K562 (cell line): ENCODE results near the gene SPATA13. TPM values are rescaled to one million over a fixed set of nuclear protein-coding genes. Genes with fewer than 3 reads are reported as not detected.

Source experiments
- ATAC-seq: fragments of 200-7000 bp; cut with Tn5 transposase; 3 replicates; pipeline ENCODE4 v1.9.1; 2020; ENCODE audit warnings: moderate library complexity
- BruUV-seq: library from RNA; stranded (reverse); fragments of 400-500 nt; replicated peaks from 2 replicates; lab custom pipeline; 2021; lab: Mats Ljungman, UMichigan
- CTCF ChIA-PET: fragments of 300-600 bp; formaldehyde crosslinking; extraction: SDS; loops from one replicate; lab custom pipeline; 2021; ENCODE audit warnings: low intra/inter-chr PET ratio; lab: Yijun Ruan, JAX
- POLR2A ChIA-PET: fragments of 300-600, 350-650 bp; sonication (Branson Sonifier 250); formaldehyde crosslinking; extraction: SDS; loops from one replicate; lab custom pipeline; 2021; ENCODE audit warnings: antibody characterized with exemption, inconsistent platforms; lab: Yijun Ruan, JAX
- DNase-seq, 4 experiments: peaks; one replicate each; pipeline versions ENCODE4 v3.0.0 to v3.0.0-alpha.2; 2011 to 2018; ENCODE audit warnings: low spot score in 3 of 4, mixed read lengths in 3 of 4; ENCODE audit errors: extremely low read depth in 1 of 4
- FAIRE-seq: peaks from 2 replicates; lab custom pipeline; 2011; peaks lifted over from hg19 to GRCh38; lab: Jason Lieb, UNC
- H2AFZ ChIP-seq: 2 replicates; pipeline ENCODE4 v1.6.0; 2011; ENCODE audit warnings: low read depth, low read length, control low read depth, inconsistent platforms
- H3K27ac ChIP-seq: fragments of 200-600 bp; 3 replicates; pipeline ENCODE4 v1.8.0; 2011; ENCODE audit warnings: low read depth, mild to moderate bottlenecking, control low read depth, inconsistent platforms, low read length, moderate library complexity, mixed read lengths; ENCODE audit errors: extremely low read depth
- H3K27me3 ChIP-seq, 2 experiments: fragments of 300-600 bp in 1 of 2; 2 replicates in 1 of 2; 3 replicates in 1 of 2; pipeline versions ENCODE4 v1.6.0 to v1.8.0; 2011; ENCODE audit warnings: inconsistent platforms in 2 of 2, low read length in 2 of 2, mild to moderate bottlenecking in 1 of 2, mixed read lengths in 1 of 2, moderate library complexity in 1 of 2; ENCODE audit not compliant: control insufficient read depth in 2 of 2, insufficient read depth in 2 of 2
- H3K36me3 ChIP-seq: fragments of 300-600 bp; 3 replicates; pipeline ENCODE4 v1.8.0; 2011; ENCODE audit warnings: mild to moderate bottlenecking, low read length, inconsistent platforms; ENCODE audit not compliant: control insufficient read depth, insufficient read depth
- H3K4me1 ChIP-seq, 2 experiments: fragments of 200-600 bp in 1 of 2; replicated peaks in 1 of 2; 2 replicates in 1 of 2; 3 replicates in 1 of 2; pipeline versions ENCODE4 v1.5.1 to v1.8.0; 2011; ENCODE audit warnings: inconsistent platforms in 2 of 2, low read length in 2 of 2, mild to moderate bottlenecking in 1 of 2, mixed read lengths in 1 of 2, moderate library complexity in 1 of 2; ENCODE audit not compliant: control insufficient read depth in 2 of 2, insufficient read depth in 2 of 2
- H3K4me2 ChIP-seq: 2 replicates; pipeline ENCODE4 v1.6.1; 2011; ENCODE audit warnings: low read length, control low read depth, inconsistent platforms, mixed read lengths; ENCODE audit not compliant: insufficient read depth
- H3K4me3 ChIP-seq: fragments of 200-600 bp; sonication (generic), shearing (Covaris generic); 2 replicates; pipeline ENCODE4 v1.5.1; 2016; ENCODE audit warnings: control low read depth, inconsistent platforms
- H3K79me2 ChIP-seq: fragments of 200-600 bp; 3 replicates; pipeline ENCODE4 v1.8.0; 2011; ENCODE audit warnings: low read length, inconsistent platforms; ENCODE audit not compliant: control insufficient read depth, insufficient read depth
- H3K9ac ChIP-seq, 2 experiments: 2 replicates each; pipeline versions ENCODE4 v1.6.0 to v1.6.1; 2011; ENCODE audit warnings: low read depth in 2 of 2, low read length in 2 of 2, control low read depth in 1 of 2, inconsistent platforms in 1 of 2, mild to moderate bottlenecking in 1 of 2, mixed read lengths in 1 of 2; ENCODE audit not compliant: insufficient read depth in 1 of 2
- H3K9me1 ChIP-seq: one replicate; pipeline ENCODE4 v1.6.0; 2011; ENCODE audit warnings: inconsistent platforms, mild to moderate bottlenecking, low read length, moderate library complexity; ENCODE audit not compliant: control insufficient read depth, insufficient read depth
- H3K9me3 ChIP-seq: replicated peaks from 2 replicates; pipeline ENCODE4 v1.5.1; 2011; ENCODE audit warnings: low read depth, low read length, inconsistent platforms; ENCODE audit not compliant: control insufficient read depth, insufficient read depth
- H4K20me1 ChIP-seq: replicated peaks from 2 replicates; pipeline ENCODE4 v1.6.1; 2011; ENCODE audit warnings: low read length, inconsistent platforms, mixed read lengths; ENCODE audit not compliant: control insufficient read depth, insufficient read depth
- ATF6 ChIP-seq: sonication (generic); formaldehyde crosslinking; IDR thresholded peaks from 2 replicates; pipeline ENCODE4 v1.4.0; 2020; ENCODE audit warnings: mild to moderate bottlenecking, missing genetic modification reagents
- BHLHE40 ChIP-seq: IDR thresholded peaks from 2 replicates; pipeline ENCODE4 v1.6.1; 2011; ENCODE audit warnings: low read length, improper control_type of control experiment
- CBX1 ChIP-seq: sonication (generic); IDR thresholded peaks from 2 replicates; pipeline ENCODE4 v1.6.1; 2016; ENCODE audit warnings: antibody characterized with exemption, low read depth, mild to moderate bottlenecking
- CREB3L1 ChIP-seq: fragments of 450-650 bp; IDR thresholded peaks from 2 replicates; pipeline ENCODE4 v1.6.1; 2014; ENCODE audit warnings: low read depth, mild to moderate bottlenecking, moderate library complexity, borderline replicate concordance
- CXXC5 ChIP-seq: fragments of 250-450 bp; sonication (Bioruptor Pico); IDR thresholded peaks from 2 replicates; pipeline ENCODE4 v1.8.0; 2022; ENCODE audit warnings: inconsistent platforms, mild to moderate bottlenecking, moderate library complexity
- FOXA1 ChIP-seq: fragments of 450-650 bp; IDR thresholded peaks from 2 replicates; pipeline ENCODE4 v1.6.1; 2016; ENCODE audit warnings: mild to moderate bottlenecking, borderline replicate concordance
- FOXJ3 ChIP-seq: sonication (generic); formaldehyde crosslinking; IDR thresholded peaks from 2 replicates; pipeline ENCODE4 v1.4.0; 2020; ENCODE audit warnings: mild to moderate bottlenecking, missing genetic modification reagents
- MYBL2 ChIP-seq, 2 experiments: fragments of 450-650 bp in 1 of 2; sonication (generic) in 1 of 2; formaldehyde crosslinking in 1 of 2; IDR thresholded peaks; 2 replicates each; pipeline versions ENCODE4 v1.6.1 to v1.8.1; 2017 to 2022; ENCODE audit warnings: borderline replicate concordance in 1 of 2, inconsistent platforms in 1 of 2, low read depth in 1 of 2, mild to moderate bottlenecking in 1 of 2, missing genetic modification reagents in 1 of 2, moderate library complexity in 1 of 2
- PRPF4 ChIP-seq: fragments of 200-400 bp; formaldehyde crosslinking; IDR thresholded peaks from one replicate; pipeline ENCODE4 v1.6.1; 2017; ENCODE audit warnings: low read length, low read depth, mild to moderate bottlenecking; ENCODE audit not compliant: insufficient read depth, poor library complexity, severe bottlenecking
- RBM25 ChIP-seq: fragments of 200-400 bp; formaldehyde crosslinking; IDR thresholded peaks from 2 replicates; pipeline ENCODE4 v1.6.1; 2018; ENCODE audit warnings: low read length, low read depth, moderate library complexity; ENCODE audit not compliant: severe bottlenecking
- STAT5B ChIP-seq: fragments of 250-450 bp; sonication (Bioruptor Pico); IDR thresholded peaks from 2 replicates; pipeline ENCODE4 v1.8.0; 2021; ENCODE audit warnings: mild to moderate bottlenecking, inconsistent platforms
- ZNF76 ChIP-seq: fragments of 250-450 bp; sonication (Bioruptor Pico); IDR thresholded peaks from 2 replicates; pipeline ENCODE4 v1.4.0; 2020; ENCODE audit warnings: mild to moderate bottlenecking, moderate library complexity, borderline replicate concordance
- ZNF780A ChIP-seq: fragments of 250-450 bp; sonication (Bioruptor Pico); IDR thresholded peaks from 2 replicates; pipeline ENCODE4 v1.5.0; 2021; ENCODE audit warnings: mild to moderate bottlenecking
- WGBS: fragments of 100-300 bp; shearing (Covaris generic); methylation state at CpG from one replicate; pipeline ENCODE4 v1.1.6; 2016; ENCODE audit warnings: low coverage, mixed read lengths; ENCODE audit not compliant: insufficient coverage; ENCODE audit errors: missing lambda C conversion rate; 5-methylcytosine and 5-hydroxymethylcytosine counted together
- in situ Hi-C: fragments of 300-500 bp; cut with MboI; formaldehyde crosslinking; loops from 4 replicates; pipeline ENCODE4 v1.15.0; 2018; ENCODE audit warnings: inconsistent platforms, mixed read lengths
- intact Hi-C: fragments of 100-400 bp; cut with micrococcal nuclease; formaldehyde crosslinking; loops from 2 replicates; pipeline ENCODE4 v1.14.2; 2022
- polyA plus RNA-seq, 8 experiments: library from polyadenylated mRNA; depleted of rRNA in 4 of 8; stranded (reverse) in 5 of 8; unstranded in 3 of 8; fragments of >200 nt; fragmentation: Nextera tagmentation in 2 of 8; fragmentation: Illumina TruSeq in 1 of 8; extraction: Ambion mirVana in 2 of 8; extraction: Trizol in 1 of 8; gene quantifications; 2 replicates each; pipeline versions ENCODE4 v1.2.1 to v1.2.3, GENCODE V29; 2011 to 2014; ENCODE audit warnings: inconsistent platforms in 1 of 8, missing spikeins in 1 of 8
- total RNA-seq, 7 experiments: library from RNA; depleted of rRNA in 6 of 7; stranded (reverse); fragments of >200 nt in 6 of 7; fragmentation: Illumina TruSeq in 2 of 7; extraction: Trizol in 2 of 7; gene quantifications; 2 replicates each; pipeline versions ENCODE4 v1.2.1 to v1.2.3, GENCODE V29; 2011 to 2021; ENCODE audit warnings: low replicate concordance in 1 of 7
- TF ChIP-seq, protein P1 (sequence below): fragments of 250-450 bp; sonication (Bioruptor Pico); IDR thresholded peaks from 2 replicates; pipeline ENCODE4 v1.4.0; 2020; ENCODE audit warnings: mild to moderate bottlenecking, moderate library complexity

The SPATA13 gene
- total and polyA plus RNA-seq, 9 of the 15 experiments (the other 6 are each of a cell fraction or from before 2014, with no cell fraction given) = 0.08 to 0.99 (median 0.21) TPM; not detected in 2

DNA sequence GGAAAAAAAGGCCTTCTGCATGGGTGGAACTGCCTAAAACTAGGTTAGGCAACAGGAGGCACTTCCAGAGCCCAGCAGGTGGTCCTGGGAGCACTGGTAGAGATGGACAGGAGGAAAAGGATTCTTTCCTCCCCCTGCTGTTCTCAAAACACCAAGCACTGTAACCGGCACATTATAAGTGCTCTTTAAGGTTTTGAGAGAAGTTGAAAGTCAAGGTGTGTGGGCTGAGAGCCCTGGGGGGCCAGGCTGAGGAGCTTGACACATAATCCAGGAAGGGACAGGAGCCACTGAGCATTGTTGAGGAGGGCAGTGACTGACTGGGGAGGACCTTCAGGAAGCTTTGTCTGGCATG lies 32.3 kb downstream of the SPATA13 start (continued):
- no peak for TF ChIP-seq ATF6 (CRISPR knock-in tag)
- no peak for TF ChIP-seq FOXJ3
- no peak for TF ChIP-seq FOXA1
- no peak for TF ChIP-seq MYBL2 (IDR thresholded peaks at IDR 0.05; ENCODE audit: low read depth)
- TF ChIP-seq MYBL2 (CRISPR knock-in tag; IDR thresholded peaks at IDR 0.05; ENCODE audit: borderline replicate concordance) = no peak
- TF ChIP-seq CREB3L1 = no peak
- TF ChIP-seq ZNF780A (CRISPR knock-in tag) = no peak

DNA sequence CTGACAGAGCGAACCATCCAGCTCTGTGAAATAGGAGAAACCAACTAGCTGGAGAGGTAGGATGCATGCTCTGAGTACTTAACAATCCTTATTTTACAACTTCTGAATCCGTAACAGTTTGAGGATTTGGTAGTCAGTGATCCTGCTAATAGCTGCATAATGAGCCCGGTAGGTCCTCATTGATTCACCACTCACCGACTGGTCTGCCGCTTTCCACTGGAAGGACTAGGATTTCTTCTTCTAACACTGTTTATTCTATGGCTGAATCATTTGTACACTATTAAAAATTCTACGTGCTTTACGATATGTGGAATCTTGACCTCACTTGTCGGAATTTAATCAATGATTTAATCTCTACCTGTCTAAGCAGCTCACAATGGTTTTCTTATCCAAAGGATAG lies 33.9 kb downstream of the SPATA13 start:
- POLR2A ChIA-PET = interaction anchor here (0.7 kb wide), 1 partner anchor 42 kb away, joined by 3 read pairs; no protein-coding TSS in a partner anchor
- Histone ChIP-seq H3K4me1 (no peaks in the 10 kb centered on the region; a peak in 1 of 5 replicates), H3K9ac (no peak overlapping the region), H2AFZ (no peak overlapping the region), H3K27me3 (no peaks in the 10 kb centered on the region), H3K4me3 (no peak overlapping the region), H3K9me3 (no peaks in the 10 kb centered on the region), H3K27ac (no peak overlapping the region), H3K9me1 (no peaks in the 10 kb centered on the region), H4K20me1 (no peaks in the 10 kb centered on the region), H3K36me3 (no peaks in the 10 kb centered on the region), H3K4me2 (no peak overlapping the region), H3K79me2 (no peaks in the 10 kb centered on the region)
- BruUV-seq = no TSS peak
- CTCF ChIA-PET = no interaction called here
- FAIRE-seq = no peak
- ATAC-seq = no peak
- under 1% methylated on average over 8 of the region's 8 CpGs for WGBS
- in situ Hi-C loops = no loop called here
- DNase-seq = no peak
- intact Hi-C loops = no loop called here
- TF ChIP-seq CXXC5 (CRISPR knock-in tag) (no peak), BHLHE40 (no peak), ZNF76 (no peak), PRPF4 (no peak), RBM25 (no peak), CBX1 (no peak), STAT5B (CRISPR knock-in tag) (no peak)
- TF ChIP-seq, protein P1, sequence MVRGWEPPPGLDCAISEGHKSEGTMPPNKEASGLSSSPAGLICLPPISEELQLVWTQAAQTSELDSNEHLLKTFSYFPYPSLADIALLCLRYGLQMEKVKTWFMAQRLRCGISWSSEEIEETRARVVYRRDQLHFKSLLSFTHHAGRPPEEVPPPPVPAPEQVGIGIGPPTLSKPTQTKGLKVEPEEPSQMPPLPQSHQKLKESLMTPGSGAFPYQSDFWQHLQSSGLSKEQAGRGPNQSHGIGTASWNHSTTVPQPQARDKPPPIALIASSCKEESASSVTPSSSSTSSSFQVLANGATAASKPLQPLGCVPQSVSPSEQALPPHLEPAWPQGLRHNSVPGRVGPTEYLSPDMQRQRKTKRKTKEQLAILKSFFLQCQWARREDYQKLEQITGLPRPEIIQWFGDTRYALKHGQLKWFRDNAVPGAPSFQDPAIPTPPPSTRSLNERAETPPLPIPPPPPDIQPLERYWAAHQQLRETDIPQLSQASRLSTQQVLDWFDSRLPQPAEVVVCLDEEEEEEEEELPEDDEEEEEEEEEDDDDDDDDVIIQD (CRISPR knock-in tag) = no peak
